ENCODE data around the gene CYTH4.

DNA sequence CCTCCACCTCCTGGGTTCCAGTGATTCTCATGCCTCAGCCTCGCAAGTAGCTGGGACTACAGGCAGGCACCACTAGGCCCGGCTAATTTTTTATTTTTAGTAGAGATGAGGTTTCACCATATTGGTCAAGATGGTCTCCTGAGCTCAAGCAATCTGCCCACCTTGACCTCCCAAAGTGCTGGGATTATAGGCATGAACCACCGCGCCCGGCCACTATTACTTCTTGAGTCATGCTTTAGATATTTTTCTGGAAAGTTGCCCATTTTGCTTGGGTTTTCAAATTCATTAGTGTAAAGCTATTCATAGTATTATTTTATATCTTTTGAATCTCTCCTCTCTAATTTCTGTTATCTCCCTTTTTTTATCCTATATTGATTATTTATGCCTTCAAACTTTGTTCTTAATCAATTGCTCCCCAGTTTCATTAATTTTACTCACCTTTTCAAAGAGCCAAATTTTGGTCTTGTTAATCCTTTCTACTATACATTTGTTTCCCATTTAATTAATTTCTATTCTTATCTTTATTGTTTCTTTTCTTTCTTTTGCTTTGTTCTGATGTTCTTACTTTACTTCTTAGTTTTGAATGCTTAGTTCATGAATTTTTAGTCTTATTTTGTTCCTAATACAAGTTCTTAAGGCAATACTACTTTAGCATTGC lies 28.0 kb upstream of the CYTH4 start:
- TF ChIP-seq, protein P1, sequence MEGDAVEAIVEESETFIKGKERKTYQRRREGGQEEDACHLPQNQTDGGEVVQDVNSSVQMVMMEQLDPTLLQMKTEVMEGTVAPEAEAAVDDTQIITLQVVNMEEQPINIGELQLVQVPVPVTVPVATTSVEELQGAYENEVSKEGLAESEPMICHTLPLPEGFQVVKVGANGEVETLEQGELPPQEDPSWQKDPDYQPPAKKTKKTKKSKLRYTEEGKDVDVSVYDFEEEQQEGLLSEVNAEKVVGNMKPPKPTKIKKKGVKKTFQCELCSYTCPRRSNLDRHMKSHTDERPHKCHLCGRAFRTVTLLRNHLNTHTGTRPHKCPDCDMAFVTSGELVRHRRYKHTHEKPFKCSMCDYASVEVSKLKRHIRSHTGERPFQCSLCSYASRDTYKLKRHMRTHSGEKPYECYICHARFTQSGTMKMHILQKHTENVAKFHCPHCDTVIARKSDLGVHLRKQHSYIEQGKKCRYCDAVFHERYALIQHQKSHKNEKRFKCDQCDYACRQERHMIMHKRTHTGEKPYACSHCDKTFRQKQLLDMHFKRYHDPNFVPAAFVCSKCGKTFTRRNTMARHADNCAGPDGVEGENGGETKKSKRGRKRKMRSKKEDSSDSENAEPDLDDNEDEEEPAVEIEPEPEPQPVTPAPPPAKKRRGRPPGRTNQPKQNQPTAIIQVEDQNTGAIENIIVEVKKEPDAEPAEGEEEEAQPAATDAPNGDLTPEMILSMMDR (IDR thresholded peaks at IDR 0.05) = no peak
- TF ChIP-seq POLR2A (IDR thresholded peaks at IDR 0.05) = no peak

Data from Peyer's patch (tissue), 4 donors.